ENCODE data around the gene TSPAN13. TPM values are rescaled to one million over a fixed set of nuclear protein-coding genes. Genes with fewer than 3 reads are reported as not detected.

Gene TSPAN13
- total RNA-seq, 1 donor from 2014 or later: 56.0 TPM

DNA sequence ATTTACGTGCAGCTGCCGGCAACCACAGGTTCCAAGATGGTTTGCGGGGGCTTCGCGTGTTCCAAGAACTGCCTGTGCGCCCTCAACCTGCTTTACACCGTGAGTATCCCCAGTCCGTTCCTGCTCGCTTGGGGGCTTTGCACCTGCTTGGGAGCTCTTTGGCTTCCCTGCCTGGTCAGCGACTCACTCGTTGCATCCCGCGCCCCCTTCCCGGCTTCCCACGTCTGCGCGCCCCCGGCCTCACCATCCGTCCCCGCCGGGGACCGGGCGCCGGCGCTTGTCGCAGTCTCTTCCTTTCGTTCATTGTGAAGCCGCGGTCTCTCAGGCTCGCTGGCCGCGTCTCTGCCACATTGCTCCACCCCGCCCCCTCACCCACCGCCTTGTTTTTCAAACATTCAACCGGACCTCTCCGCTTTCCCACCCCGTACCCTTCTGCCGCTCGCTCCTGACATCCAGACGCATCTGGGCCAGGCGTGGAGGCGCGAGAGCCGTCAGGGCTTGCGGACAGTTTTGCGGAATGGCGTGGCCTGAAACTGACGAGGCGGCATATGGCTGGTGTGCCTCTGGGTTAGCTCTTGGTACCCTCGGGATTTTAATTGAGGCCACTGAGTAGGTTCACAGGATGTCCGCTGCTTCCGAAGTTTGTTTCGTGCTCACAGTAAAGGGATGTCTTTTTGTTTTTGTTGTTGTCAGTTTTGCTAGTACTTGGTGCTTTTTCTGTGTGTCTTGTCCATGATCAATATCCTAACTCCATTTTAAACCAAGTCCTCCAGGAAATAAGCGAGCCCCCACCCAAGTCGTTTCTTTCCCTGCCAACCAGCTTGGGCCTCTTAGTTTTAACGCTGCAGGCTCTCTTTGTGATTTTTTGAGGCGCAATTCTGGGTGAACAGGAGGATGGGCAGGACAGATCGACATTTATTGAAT, 639 bp downstream of the TSPAN13 start:
- no peaks in the 10 kb centered on the region for H3K36me3 ChIP-seq (ENCODE audit: insufficient read depth, low read length)
- Mint-ChIP-seq H3K9me3 (ENCODE audit: unreplicated experiment) (no peaks in the 10 kb centered on the region), H3K4me3 (ENCODE audit: unreplicated experiment) (peak overlapping the region; percentile 89), H3K4me1 (ENCODE audit: low read depth, unreplicated experiment) (peaks cover 19% of the 10 kb centered on the region), H3K27ac (ENCODE audit: unreplicated experiment) (peak overlapping the region; percentile 41), H3K27me3 (ENCODE audit: low read depth, unreplicated experiment) (no peaks in the 10 kb centered on the region), H3K36me3 (ENCODE audit: low read depth, unreplicated experiment) (peaks cover 4% of the 10 kb centered on the region)
- H3K9ac ChIP-seq (ENCODE audit: low read length): peak overlapping the region; percentile 82
- peaks cover 42% of the 10 kb centered on the region for H3K79me2 ChIP-seq (ENCODE audit: insufficient read depth, low read length)
- peak overlapping the region; percentile 87 for H3K4me2 ChIP-seq (ENCODE audit: low read length)
- H2AFZ ChIP-seq (ENCODE audit: low read depth, low read length): peak overlapping the region; percentile 65
- FAIRE-seq (no peak), DNase-seq (ENCODE audit: low read depth) (peak; percentile 29)
- no peak for TF ChIP-seq EZH2 (IDR thresholded peaks at IDR 0.05; ENCODE audit: insufficient read depth, low read length)
- TF ChIP-seq CTCF (IDR thresholded peaks at IDR 0.05; ENCODE audit: insufficient read depth, low read depth, low read length): no peak
- H3K9me3 ChIP-seq (ENCODE audit: insufficient read depth, low read depth, low read length): no peaks in the 10 kb centered on the region
- H3K4me1 ChIP-seq (ENCODE audit: insufficient read depth, low read length): peaks cover 8% of the 10 kb centered on the region
- H3K27ac ChIP-seq (ENCODE audit: low read depth, low read length): peak overlapping the region; percentile 10
- peaks cover 12% of the 10 kb centered on the region for H4K20me1 ChIP-seq (ENCODE audit: insufficient read depth, low read length)
- H3K4me3 ChIP-seq (ENCODE audit: insufficient read depth, low read depth, low read length): peak overlapping the region; percentile 72
- H3K27me3 ChIP-seq (ENCODE audit: insufficient read depth, low read length): no peaks in the 10 kb centered on the region

DNA sequence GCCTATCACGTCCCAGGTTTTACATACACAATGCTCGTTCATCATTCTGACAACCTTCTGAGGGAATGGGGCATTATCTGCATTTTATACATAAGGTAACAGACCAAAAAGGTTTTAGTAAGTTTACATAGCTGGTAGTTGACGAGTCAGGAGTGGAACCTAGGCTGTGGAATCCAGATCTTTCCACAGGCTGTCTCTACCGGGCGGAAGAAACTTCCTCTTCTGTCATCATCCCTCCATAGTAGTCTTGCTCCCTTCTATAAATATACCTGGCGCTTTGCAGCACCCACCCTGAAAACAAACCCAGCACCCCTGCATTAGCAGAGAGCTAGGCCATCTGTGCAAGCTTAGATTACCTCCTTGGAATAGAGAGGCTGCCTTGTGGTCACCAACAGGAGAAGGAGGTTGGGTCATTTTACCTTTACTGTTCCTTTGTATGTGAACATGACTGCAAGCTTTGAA, 1.3 kb downstream of the TSPAN13 start:
- no peaks in the 10 kb centered on the region for H3K27me3 Mint-ChIP-seq (ENCODE audit: low read depth, unreplicated experiment)
- H3K9ac ChIP-seq (ENCODE audit: low read length): peak overlapping the region; percentile 82
- FAIRE-seq (no peak), DNase-seq (ENCODE audit: low read depth) (peak; percentile 30)
- H3K36me3 ChIP-seq (ENCODE audit: insufficient read depth, low read length): no peaks in the 10 kb centered on the region
- H3K9me3 ChIP-seq (ENCODE audit: insufficient read depth, low read depth, low read length): no peaks in the 10 kb centered on the region
- peaks cover 49% of the 10 kb centered on the region for H3K79me2 ChIP-seq (ENCODE audit: insufficient read depth, low read length)
- peak overlapping the region; percentile 72 for H3K4me3 ChIP-seq (ENCODE audit: insufficient read depth, low read depth, low read length)
- peaks cover 4% of the 10 kb centered on the region for H3K36me3 Mint-ChIP-seq (ENCODE audit: low read depth, unreplicated experiment)
- H2AFZ ChIP-seq (ENCODE audit: low read depth, low read length): peak overlapping the region; percentile 65
- H3K4me2 ChIP-seq (ENCODE audit: low read length): peak overlapping the region; percentile 87
- no peaks in the 10 kb centered on the region for H3K27me3 ChIP-seq (ENCODE audit: insufficient read depth, low read length)
- H3K4me1 Mint-ChIP-seq (ENCODE audit: low read depth, unreplicated experiment): peaks cover 19% of the 10 kb centered on the region
- peak overlapping the region; percentile 41 for H3K27ac Mint-ChIP-seq (ENCODE audit: unreplicated experiment)
- H3K4me3 Mint-ChIP-seq (ENCODE audit: unreplicated experiment): peak overlapping the region; percentile 89
- H3K9me3 Mint-ChIP-seq (ENCODE audit: unreplicated experiment): no peaks in the 10 kb centered on the region
- TF ChIP-seq EZH2 (IDR thresholded peaks at IDR 0.05; ENCODE audit: insufficient read depth, low read length): no peak
- TF ChIP-seq CTCF (IDR thresholded peaks at IDR 0.05; ENCODE audit: insufficient read depth, low read depth, low read length): no peak
- H3K4me1 ChIP-seq (ENCODE audit: insufficient read depth, low read length): peaks cover 8% of the 10 kb centered on the region
- peaks cover 12% of the 10 kb centered on the region for H4K20me1 ChIP-seq (ENCODE audit: insufficient read depth, low read length)
- peak overlapping the region; percentile 10 for H3K27ac ChIP-seq (ENCODE audit: low read depth, low read length)
